Activated CD4-positive, alpha-beta memory T cell treated with anti-CD3 and anti-CD28 coated beads, Interleukin-2, amount 10 ng/mL, durations not matched to agents 7 days and 5 days (primary cell): ENCODE results near the gene ORM1. TPM values are rescaled to one million over a fixed set of nuclear protein-coding genes. Genes with fewer than 3 reads are reported as not detected.
A peak's percentile ranks its signal among the peaks of the same experiment; 100 is the strongest.
"Not testable (repeated sequence)": the region's sequence is repeated elsewhere in the genome, so short reads cannot be mapped to it uniquely, and the experiment has no call there.

Experiments used
- CTCF ChIA-PET: fragments of 350-600 bp; sonication (Branson Sonifier 250); formaldehyde crosslinking; loops from one replicate; lab custom pipeline; 2021; ENCODE audit warnings: antibody characterized with exemption, inconsistent platforms; lab: Charles Lee
- POLR2A ChIA-PET: fragments of 350-600 bp; sonication (Branson Sonifier 250); formaldehyde crosslinking; loops from one replicate; lab custom pipeline; 2021; ENCODE audit warnings: antibody characterized with exemption; lab: Charles Lee
- DNase-seq: peaks from one replicate; pipeline ENCODE4 v3.0.0-alpha.2; 2020
- H3K27ac Mint-ChIP-seq: one replicate; pipeline ENCODE4 v1.8.0; 2021; ENCODE audit warnings: mild to moderate bottlenecking, mixed read lengths
- H3K27me3 Mint-ChIP-seq: one replicate; pipeline ENCODE4 v1.8.0; 2021; ENCODE audit warnings: mixed read lengths
- H3K36me3 Mint-ChIP-seq: one replicate; pipeline ENCODE4 v1.8.0; 2021; ENCODE audit warnings: low read depth, mixed read lengths
- H3K4me1 Mint-ChIP-seq: one replicate; pipeline ENCODE4 v1.8.0; 2021; ENCODE audit warnings: mixed read lengths
- H3K4me3 Mint-ChIP-seq: one replicate; pipeline ENCODE4 v1.8.0; 2021; ENCODE audit warnings: mild to moderate bottlenecking, mixed read lengths
- H3K9me3 Mint-ChIP-seq: one replicate; pipeline ENCODE4 v1.8.0; 2021; ENCODE audit warnings: mixed read lengths
- total RNA-seq, 2 experiments: library from RNA; stranded (reverse); gene quantifications; one replicate each; pipeline ENCODE4 v1.2.3, GENCODE V29; 2021

ORM1 gene
- total RNA-seq, 2 experiments from 2014 or later = not detected

DNA sequence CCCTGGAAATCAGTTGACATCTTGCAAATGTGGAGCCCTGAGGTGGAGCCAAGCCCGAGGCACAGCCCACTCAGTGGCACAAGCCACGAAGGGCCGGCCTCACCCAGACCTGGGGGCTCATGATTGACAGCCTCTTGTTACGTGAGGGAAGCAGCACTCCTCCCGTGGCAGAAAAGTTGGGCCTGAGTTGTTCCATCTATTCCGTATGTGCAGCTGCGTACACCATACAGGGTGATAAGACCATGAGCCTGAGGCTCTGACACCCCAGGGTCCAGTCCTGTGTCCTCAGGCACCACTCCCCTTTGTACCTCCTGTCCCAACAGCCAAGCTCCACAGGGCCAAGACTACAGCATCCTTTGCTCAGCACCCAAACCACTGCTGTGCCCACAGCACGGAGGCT is 4.9 kb downstream of the ORM1 start:
- Mint-ChIP-seq H3K27ac (no peak overlapping the region), H3K4me3 (no peak overlapping the region)
- CTCF ChIA-PET = no interaction called here

DNA sequence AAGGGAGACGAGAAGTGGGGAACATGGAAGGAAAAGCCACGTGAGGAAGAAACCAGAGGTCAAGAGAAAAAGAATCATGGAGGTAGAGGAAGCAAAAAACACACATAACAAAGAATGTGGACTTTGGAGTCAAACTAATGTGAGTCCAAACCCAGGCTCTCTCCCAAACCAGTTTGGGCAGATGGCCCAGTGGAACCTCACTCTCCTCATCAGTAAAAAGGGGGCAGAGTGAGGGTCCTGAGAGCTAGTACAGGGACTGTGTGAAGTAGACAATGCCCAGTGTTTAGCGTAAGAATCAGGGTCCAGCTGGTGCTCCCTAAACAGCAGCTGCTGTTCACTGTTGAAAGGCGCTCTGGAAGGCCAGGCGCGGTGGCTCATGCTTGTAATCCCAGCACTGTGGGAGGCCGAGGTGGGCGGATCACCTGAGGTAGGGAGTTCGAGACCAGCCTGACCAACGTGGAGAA is 5.5 kb downstream of the ORM1 start:
- H3K4me1 Mint-ChIP-seq, H3K36me3 Mint-ChIP-seq, DNase-seq, H3K9me3 Mint-ChIP-seq, H3K27ac Mint-ChIP-seq, H3K27me3 Mint-ChIP-seq, H3K4me3 Mint-ChIP-seq, CTCF ChIA-PET: not testable (repeated sequence)
- POLR2A ChIA-PET = interaction anchor here (0.6 kb wide), 1 partner anchor 27 kb away, joined by 3 read pairs; no protein-coding TSS in a partner anchor

More for the DNA sequence above, 4.9 kb downstream of the ORM1 start:
- Mint-ChIP-seq H3K4me1 (no peaks in the 10 kb centered on the region), H3K36me3 (no peaks in the 10 kb centered on the region), H3K9me3 (no peaks in the 10 kb centered on the region), H3K27me3 (no peaks in the 10 kb centered on the region)
- DNase-seq = no peak
- POLR2A ChIA-PET = interaction anchor here (0.6 kb wide), 1 partner anchor 28 kb away, joined by 3 read pairs; no protein-coding TSS in a partner anchor

DNA sequence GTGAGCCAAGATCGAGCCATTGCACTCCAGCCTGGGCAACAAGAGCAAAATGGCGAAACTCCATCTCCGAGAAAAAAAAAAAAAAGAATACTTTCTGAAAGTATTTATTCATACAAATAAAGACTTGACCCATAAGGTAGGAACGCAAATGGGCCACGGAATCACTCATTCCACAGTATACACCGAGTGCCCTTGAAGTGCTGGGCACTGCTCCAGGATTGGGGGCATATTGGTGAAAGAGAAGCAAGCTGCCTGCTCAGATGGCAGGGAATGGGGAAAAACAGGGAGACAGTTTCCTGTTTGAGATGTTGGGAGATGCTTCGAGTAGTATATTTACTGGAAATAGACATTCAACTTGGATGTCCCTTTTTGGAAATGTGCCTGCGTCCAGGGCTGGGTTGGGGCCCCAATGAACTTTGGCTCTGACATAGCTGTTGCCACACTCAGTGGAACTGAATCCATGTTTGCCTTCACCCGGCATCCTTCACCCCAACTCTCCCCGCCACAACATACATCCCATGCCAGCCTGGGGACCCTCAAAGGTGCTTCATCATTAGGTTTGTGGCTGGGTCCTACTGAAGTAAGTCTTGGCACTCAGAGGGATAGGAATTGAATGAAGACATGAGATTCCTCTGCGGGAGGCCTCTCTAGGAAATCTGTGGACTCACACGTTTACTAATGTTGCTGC is 6.2 kb downstream of the ORM1 start:
- DNase-seq, H3K27ac Mint-ChIP-seq, H3K4me1 Mint-ChIP-seq, H3K27me3 Mint-ChIP-seq, CTCF ChIA-PET, H3K9me3 Mint-ChIP-seq, POLR2A ChIA-PET, H3K4me3 Mint-ChIP-seq, H3K36me3 Mint-ChIP-seq: not testable (repeated sequence)

DNA sequence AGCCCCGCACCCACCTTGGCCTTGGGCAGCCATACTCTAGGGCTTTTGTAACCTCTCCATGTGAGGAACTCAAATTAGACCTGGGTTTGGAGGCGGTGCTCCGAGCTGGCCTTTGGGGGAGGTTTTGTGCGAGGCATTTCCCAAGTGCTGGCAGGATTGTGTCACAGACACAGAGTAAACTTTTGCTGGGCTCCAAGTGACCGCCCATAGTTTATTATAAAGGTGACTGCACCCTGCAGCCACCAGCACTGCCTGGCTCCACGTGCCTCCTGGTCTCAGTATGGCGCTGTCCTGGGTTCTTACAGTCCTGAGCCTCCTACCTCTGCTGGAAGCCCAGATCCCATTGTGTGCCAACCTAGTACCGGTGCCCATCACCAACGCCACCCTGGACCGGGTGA is 6.7 kb downstream of the ORM1 start, which contains the start of gene ORM2:
Gene ORM2, plus strand, starts transcription at position 245 of the 398 bp plus-strand sequence. Its CDS starts 36 bp downstream, at position 281.
- H3K4me3 Mint-ChIP-seq, POLR2A ChIA-PET, CTCF ChIA-PET, DNase-seq, H3K27ac Mint-ChIP-seq, H3K9me3 Mint-ChIP-seq, H3K4me1 Mint-ChIP-seq, H3K36me3 Mint-ChIP-seq, H3K27me3 Mint-ChIP-seq: not testable (repeated sequence)

DNA sequence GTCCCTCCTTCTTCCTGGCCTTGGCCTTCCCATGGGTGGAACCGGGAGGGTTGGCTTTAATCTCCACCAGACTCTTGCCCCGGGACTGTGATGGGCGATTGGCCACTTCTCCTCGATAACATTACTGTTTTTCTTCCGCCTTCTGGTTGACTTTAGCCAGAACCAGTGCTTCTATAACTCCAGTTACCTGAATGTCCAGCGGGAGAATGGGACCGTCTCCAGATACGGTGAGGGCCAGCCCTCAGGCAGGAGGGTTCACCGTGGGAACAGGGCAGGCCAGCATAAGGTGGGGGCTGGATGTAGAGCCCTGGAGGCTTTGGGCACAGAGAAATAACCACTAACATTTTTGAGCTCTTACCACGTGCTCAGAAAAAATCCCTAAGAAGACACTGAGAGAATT is 7.7 kb downstream of the ORM1 start:
- ChIA-PET POLR2A (interaction anchor here (0.7 to 2.2 kb wide), 3 partner anchors 19 to 322 kb away, joined by 3 to 7 read pairs (median 3); no protein-coding TSS in a partner anchor), CTCF (no interaction called here)
- H3K4me1 Mint-ChIP-seq = no peaks in the 10 kb centered on the region
- no peaks in the 10 kb centered on the region for H3K27me3 Mint-ChIP-seq
- no peak overlapping the region for H3K4me3 Mint-ChIP-seq
- H3K27ac Mint-ChIP-seq = no peak overlapping the region
- peaks cover 14% of the 10 kb centered on the region for H3K36me3 Mint-ChIP-seq
- DNase-seq = no peak
- H3K9me3 Mint-ChIP-seq = no peaks in the 10 kb centered on the region

DNA sequence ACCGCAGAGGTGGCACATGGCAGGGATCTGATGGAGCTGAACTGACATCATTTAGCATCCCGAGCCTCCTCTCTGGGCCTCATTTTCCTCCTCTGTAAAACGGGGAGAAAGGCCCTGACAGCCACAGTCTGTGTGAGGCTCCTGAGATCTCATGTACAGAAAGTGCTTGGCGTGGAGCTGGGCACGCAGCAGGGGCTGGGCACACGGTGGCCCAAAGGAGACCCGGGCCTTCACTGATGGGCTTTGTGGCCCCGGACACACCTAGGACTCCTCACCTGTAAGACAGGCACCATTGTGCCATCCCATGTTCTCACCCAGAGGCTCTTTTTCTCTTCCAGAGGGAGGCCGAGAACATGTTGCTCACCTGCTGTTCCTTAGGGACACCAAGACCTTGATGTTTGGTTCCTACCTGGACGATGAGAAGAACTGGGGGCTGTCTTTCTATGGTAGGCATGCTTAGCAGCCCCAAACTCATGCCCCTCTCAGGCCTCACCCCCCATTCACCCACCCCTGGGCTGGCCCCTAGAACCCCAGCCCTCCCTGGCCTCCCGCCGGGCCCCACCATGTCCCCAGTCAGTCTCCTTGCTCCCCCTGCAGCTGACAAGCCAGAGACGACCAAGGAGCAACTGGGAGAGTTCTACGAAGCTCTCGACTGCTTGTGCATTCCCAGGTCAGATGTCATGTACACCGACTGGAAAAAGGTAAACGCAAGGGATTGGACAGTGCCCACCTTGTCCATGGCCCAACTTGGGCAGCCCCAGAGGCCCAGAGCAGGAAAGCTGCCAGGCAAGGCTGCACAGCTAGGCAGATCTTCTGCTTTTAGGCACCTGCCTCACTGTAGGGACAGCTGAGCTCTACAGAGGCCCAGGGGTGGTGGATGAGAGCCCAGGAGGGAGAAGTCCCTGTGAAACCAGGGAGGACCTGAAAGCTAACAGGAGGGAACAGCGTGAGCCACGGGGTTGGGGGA is 8.6 kb downstream of the ORM1 start:
- POLR2A ChIA-PET = interaction anchor here (0.7 to 2.2 kb wide), 6 partner anchors 18 to 322 kb away, joined by 3 to 7 read pairs (median 3); partner anchors contain the start of gene AKNA

DNA sequence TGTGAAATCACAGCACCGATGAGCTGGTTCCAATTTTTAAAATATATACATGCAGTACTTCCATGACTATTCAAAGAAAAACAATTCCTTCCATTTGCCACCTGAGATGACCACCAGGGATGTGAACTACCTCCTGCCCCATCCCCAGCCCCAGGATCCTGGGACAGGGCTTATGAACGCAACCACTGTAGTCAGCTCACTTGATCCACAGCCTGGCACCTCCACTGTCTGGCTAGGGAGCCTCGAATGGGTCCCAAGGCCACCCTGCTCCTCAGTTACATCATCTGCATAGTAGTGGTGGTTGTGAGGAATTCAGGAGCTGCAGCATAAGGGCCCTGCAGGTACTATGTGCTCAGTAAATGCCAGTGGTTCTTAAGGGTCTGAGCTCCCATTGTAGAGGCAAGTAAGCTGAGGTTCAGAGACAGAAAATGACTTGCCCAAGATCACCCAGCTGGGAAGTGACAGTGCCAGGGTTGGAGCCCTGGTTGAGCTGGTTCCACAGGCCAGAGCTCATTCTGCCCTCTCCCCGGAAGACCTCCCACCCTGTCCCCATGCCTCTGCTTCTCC is 9.7 kb downstream of the ORM1 start:
- H3K4me3 Mint-ChIP-seq, H3K4me1 Mint-ChIP-seq, H3K27me3 Mint-ChIP-seq, H3K9me3 Mint-ChIP-seq, CTCF ChIA-PET, DNase-seq, H3K27ac Mint-ChIP-seq: not testable (repeated sequence)
- POLR2A ChIA-PET = interaction anchor here (0.7 to 2.2 kb wide), 5 partner anchors 17 to 55 kb away, joined by 3 to 7 read pairs (median 4); partner anchors contain the start of gene AKNA
- peaks cover 31% of the 10 kb centered on the region for H3K36me3 Mint-ChIP-seq

More for the DNA sequence above, 8.6 kb downstream of the ORM1 start:
- Mint-ChIP-seq H3K27ac (peak overlapping the region; percentile 40), H3K36me3 (peaks cover 22% of the 10 kb centered on the region)
- DNase-seq, H3K4me1 Mint-ChIP-seq, H3K4me3 Mint-ChIP-seq, H3K27me3 Mint-ChIP-seq, CTCF ChIA-PET, H3K9me3 Mint-ChIP-seq: not testable (repeated sequence)

DNA sequence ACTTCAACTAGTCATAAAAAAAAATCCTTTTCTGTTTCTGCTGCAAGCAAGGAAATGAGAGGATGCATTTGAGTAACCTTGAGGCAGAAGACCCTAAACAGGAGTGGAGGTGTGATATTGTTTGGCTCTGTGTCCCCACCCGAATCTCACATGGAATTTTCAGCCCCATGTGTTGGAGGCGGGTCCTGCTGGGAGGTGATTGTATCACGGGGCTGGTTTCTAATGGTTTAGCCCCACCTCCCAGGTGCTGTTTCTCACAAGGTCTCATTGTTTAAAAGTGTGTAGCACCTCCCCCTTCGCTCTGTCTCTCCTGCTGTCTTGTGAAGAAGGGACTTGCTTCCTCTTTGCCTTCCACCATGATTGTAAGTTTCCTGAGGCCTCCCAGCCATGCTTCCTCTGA is 10.8 kb downstream of the ORM1 start:
- H3K4me1 Mint-ChIP-seq, H3K4me3 Mint-ChIP-seq, CTCF ChIA-PET, H3K27ac Mint-ChIP-seq, DNase-seq, H3K9me3 Mint-ChIP-seq, H3K27me3 Mint-ChIP-seq, POLR2A ChIA-PET: not testable (repeated sequence)
- H3K36me3 Mint-ChIP-seq = peaks cover 41% of the 10 kb centered on the region

DNA sequence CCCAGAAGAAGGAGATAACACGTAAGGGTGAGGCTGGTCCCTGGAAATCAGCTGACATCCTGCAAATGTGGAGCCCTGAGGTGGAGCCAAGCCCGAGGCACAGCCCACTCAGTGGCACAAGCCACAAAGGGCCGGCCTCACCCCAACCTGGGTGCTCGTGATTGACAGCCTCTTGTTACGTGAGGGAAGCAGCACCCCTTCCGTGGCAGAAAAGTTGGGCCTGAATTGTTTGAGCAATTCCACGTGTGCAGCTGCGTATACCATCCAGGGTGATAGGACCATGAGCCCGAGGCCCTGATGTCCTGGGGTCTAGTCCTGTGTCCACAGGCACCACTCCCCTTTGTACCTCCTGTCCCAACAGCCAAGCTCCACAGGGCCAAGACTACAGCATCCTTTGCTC is 11.6 kb downstream of the ORM1 start:
- ChIA-PET POLR2A (no interaction called here), CTCF (no interaction called here)
- Mint-ChIP-seq H3K9me3 (no peaks in the 10 kb centered on the region), H3K36me3 (peaks cover 48% of the 10 kb centered on the region), H3K27ac (no peak overlapping the region), H3K4me3 (no peak overlapping the region), H3K4me1 (no peaks in the 10 kb centered on the region), H3K27me3 (no peaks in the 10 kb centered on the region)
- DNase-seq = no peak

DNA sequence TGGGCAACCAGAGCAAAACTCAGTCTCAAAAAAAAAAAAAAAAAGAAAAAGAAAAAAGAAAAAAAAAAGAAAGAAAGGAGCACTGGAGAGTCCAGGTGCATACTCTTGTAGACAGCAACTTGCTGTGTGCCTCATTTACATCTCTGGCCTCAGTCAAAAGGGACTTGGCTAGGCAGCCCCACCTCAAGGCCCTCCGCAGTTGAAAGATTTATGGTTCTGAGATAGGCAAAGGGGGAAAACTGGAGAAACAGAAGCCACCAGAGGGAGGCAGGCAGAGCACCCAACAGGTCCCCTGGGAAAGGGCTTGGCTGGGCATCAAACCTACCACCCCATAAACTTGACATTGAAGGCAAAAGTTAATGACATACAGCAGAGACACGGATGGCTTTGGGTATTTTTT is 12.8 kb downstream of the ORM1 start:
- H3K27ac Mint-ChIP-seq = no peak overlapping the region
- CTCF ChIA-PET = no interaction called here

DNA sequence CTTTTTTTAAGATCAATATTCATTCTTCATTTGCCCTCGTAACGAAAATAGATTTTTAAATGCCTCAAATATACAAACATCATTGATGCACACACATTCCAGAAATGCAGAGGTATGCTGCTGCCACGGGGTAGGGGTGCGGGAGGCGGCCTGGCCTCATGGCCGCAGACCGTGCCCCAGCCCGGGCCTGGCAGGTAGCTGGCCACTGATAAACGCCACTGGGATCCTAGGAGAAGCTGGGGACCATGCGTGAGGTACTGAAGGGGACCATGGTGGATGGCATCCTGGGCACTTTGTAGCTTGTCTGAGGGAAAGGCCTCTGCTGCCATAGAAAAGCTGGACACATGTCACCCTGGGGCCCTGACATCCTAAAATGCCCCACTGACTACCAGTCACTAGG is 13.3 kb downstream of the ORM1 start:
- H3K27ac Mint-ChIP-seq = no peak overlapping the region
- ChIA-PET CTCF (no interaction called here), POLR2A (interaction anchor here (1.0 to 6.2 kb wide), 6 partner anchors 10 to 50 kb away, joined by 3 to 36 read pairs (median 4); partner anchors contain the start of gene AKNA)
- no peaks in the 10 kb centered on the region for H3K9me3 Mint-ChIP-seq
- H3K4me1 Mint-ChIP-seq = peaks cover 2% of the 10 kb centered on the region
- no peaks in the 10 kb centered on the region for H3K27me3 Mint-ChIP-seq
- no peak overlapping the region for H3K4me3 Mint-ChIP-seq
- peaks cover 65% of the 10 kb centered on the region for H3K36me3 Mint-ChIP-seq
- DNase-seq = no peak

More for the DNA sequence above, 12.8 kb downstream of the ORM1 start:
- Mint-ChIP-seq H3K9me3 (no peaks in the 10 kb centered on the region), H3K27me3 (no peaks in the 10 kb centered on the region), H3K4me3 (no peak overlapping the region), H3K36me3 (peaks cover 61% of the 10 kb centered on the region), H3K4me1 (peaks cover 2% of the 10 kb centered on the region)
- no peak for DNase-seq
- POLR2A ChIA-PET = interaction anchor here (1.0 to 1.2 kb wide), 3 partner anchors 12 to 37 kb away, joined by 3 to 4 read pairs (median 3); no protein-coding TSS in a partner anchor

DNA sequence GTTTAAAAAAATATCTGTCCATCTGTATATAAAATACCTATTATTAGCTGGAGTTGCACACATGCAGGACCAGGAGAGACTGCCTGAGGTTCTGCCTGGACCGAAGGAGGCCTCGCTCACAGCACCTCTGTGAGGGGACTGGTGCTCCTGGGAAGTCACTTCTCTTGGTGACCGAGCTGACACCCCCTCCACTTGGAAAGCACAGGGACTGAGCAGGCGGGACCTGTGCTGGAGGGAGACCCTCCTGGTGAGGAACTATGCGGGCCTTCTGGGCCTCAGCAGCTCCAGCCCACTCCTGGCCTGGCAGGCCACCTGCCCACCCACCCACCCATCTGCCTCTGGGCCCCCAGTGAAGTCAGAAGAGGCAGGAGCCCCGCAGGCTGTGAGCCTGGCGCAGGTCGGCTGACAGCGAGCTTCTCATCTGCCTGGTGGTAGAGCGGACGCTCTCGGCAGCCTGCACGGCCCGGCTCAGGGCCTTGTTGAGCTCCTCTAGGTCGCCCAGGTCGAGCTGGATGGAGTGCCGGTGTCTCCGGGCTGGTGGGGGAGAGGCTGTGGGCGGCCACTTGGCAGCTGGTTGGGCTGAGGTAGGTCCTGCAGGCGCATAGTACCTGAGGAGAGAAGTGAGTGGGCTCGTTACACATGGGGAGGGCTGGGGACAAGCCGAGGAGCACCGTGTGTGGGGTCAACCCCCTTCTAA is 13.9 kb downstream of the ORM1 start:
- no peak overlapping the region for H3K4me3 Mint-ChIP-seq
- no peaks in the 10 kb centered on the region for H3K27me3 Mint-ChIP-seq
- H3K27ac Mint-ChIP-seq = no peak overlapping the region
- H3K36me3 Mint-ChIP-seq = peaks cover 72% of the 10 kb centered on the region
- peaks cover 6% of the 10 kb centered on the region for H3K4me1 Mint-ChIP-seq
- no peaks in the 10 kb centered on the region for H3K9me3 Mint-ChIP-seq
- POLR2A ChIA-PET = interaction anchor here (0.9 to 6.2 kb wide), 7 partner anchors 9 to 49 kb away, joined by 3 to 36 read pairs (median 3); partner anchors contain the start of gene AKNA
- DNase-seq = no peak
- CTCF ChIA-PET = interaction anchor here (1.5 kb wide), 1 partner anchor 317 kb away, joined by 5 read pairs; no protein-coding TSS in a partner anchor
